GM12878 (cell line): Measurements from ENCODE around the gene RBMS3. TPM values are rescaled to one million over a fixed set of nuclear protein-coding genes. Genes with fewer than 3 reads are reported as not detected.
"Not testable (repeated sequence)": the region's sequence is repeated elsewhere in the genome, so short reads cannot be mapped to it uniquely, and the experiment has no call there.

Source experiments
- ATAC-seq: fragments of 200-7000 bp; cut with Tn5 transposase; 3 replicates; pipeline ENCODE4 v1.9.1; 2020; ENCODE audit warnings: mild to moderate bottlenecking, moderate library complexity
- BruUV-seq: library from RNA; stranded (reverse); fragments of 400-500 nt; replicated peaks from 2 replicates; lab custom pipeline; 2021; lab: Mats Ljungman, UMichigan
- CTCF ChIA-PET: fragments of 300-600 bp; sonication (Branson Sonifier 250); formaldehyde crosslinking; extraction: SDS; loops from one replicate; lab custom pipeline; 2021; ENCODE audit warnings: inconsistent platforms; lab: Yijun Ruan, JAX
- POLR2A ChIA-PET: fragments of 350-600 bp; formaldehyde crosslinking; extraction: SDS; loops from one replicate; lab custom pipeline; 2021; ENCODE audit warnings: inconsistent platforms; lab: Charles Lee
- RAD21 ChIA-PET: fragments of 300-600 bp; sonication (Branson Sonifier 250); formaldehyde crosslinking; loops from one replicate; lab custom pipeline; 2023; ENCODE audit warnings: antibody characterized with exemption; ENCODE audit not compliant: unreplicated experiment; lab: Charles Lee
- SMC1A ChIA-PET: fragments of 300-600 bp; sonication (Branson Sonifier 250); formaldehyde crosslinking; loops from one replicate; lab custom pipeline; 2023; ENCODE audit not compliant: unreplicated experiment, uncharacterized antibody; lab: Charles Lee
- DNase-seq: peaks from one replicate; pipeline ENCODE4 v3.0.0-alpha.2; 2011; ENCODE audit warnings: low read depth, low spot score
- FAIRE-seq: peaks from 3 replicates; lab custom pipeline; 2011; peaks lifted over from hg19 to GRCh38; lab: Jason Lieb, UNC
- H2AFZ ChIP-seq: 2 replicates; pipeline ENCODE4 v1.6.0; 2011; ENCODE audit warnings: low read depth, low read length, control low read depth; ENCODE audit not compliant: control insufficient read depth
- H3K27ac ChIP-seq: 2 replicates; pipeline ENCODE4 v1.5.1; 2011; ENCODE audit warnings: control low read depth; ENCODE audit not compliant: control insufficient read depth, insufficient read depth
- H3K27me3 ChIP-seq, 2 experiments: replicated peaks in 1 of 2; 2 replicates each; pipeline versions ENCODE4 v1.6.0 to v1.6.1; 2011; ENCODE audit warnings: low read length in 1 of 2; ENCODE audit not compliant: control insufficient read depth in 2 of 2, insufficient read depth in 2 of 2
- H3K36me3 ChIP-seq, 2 experiments: 2 replicates each; pipeline ENCODE4 v1.5.1; 2011; ENCODE audit warnings: low read length in 1 of 2; ENCODE audit not compliant: control insufficient read depth in 2 of 2, insufficient read depth in 2 of 2
- H3K4me1 ChIP-seq: 2 replicates; pipeline ENCODE4 v1.6.1; 2011; ENCODE audit warnings: mild to moderate bottlenecking, low read length, moderate library complexity, mixed read lengths; ENCODE audit not compliant: control insufficient read depth, insufficient read depth
- H3K4me2 ChIP-seq: 2 replicates; pipeline ENCODE4 v1.6.0; 2011; ENCODE audit warnings: control low read depth; ENCODE audit not compliant: control insufficient read depth, insufficient read depth
- H3K4me3 ChIP-seq: fragments of 200-600 bp; sonication (generic); 2 replicates; pipeline ENCODE4 v1.5.1; 2016
- H3K79me2 ChIP-seq: 2 replicates; pipeline ENCODE4 v1.6.0; 2011; ENCODE audit warnings: low read length; ENCODE audit not compliant: control insufficient read depth, insufficient read depth
- H3K9ac ChIP-seq: 2 replicates; pipeline ENCODE4 v1.8.0; 2011; ENCODE audit warnings: low read length, control low read depth, mixed read lengths; ENCODE audit not compliant: control insufficient read depth, insufficient read depth
- H3K9me3 ChIP-seq: replicated peaks from 3 replicates; pipeline ENCODE4 v1.5.1; 2011; ENCODE audit warnings: mild to moderate bottlenecking, low read length; ENCODE audit not compliant: control insufficient read depth, insufficient read depth
- H4K20me1 ChIP-seq: 2 replicates; pipeline ENCODE4 v1.6.0; 2011; ENCODE audit not compliant: control insufficient read depth, insufficient read depth
- CTCF ChIP-seq, 3 experiments: IDR thresholded peaks in 2 of 3; conservative IDR thresholded peaks in 1 of 3; 2 replicates each; pipeline ENCODE4 v1.5.1; 2011; ENCODE audit warnings: low read depth in 3 of 3, low read length in 3 of 3, mild to moderate bottlenecking in 3 of 3, control low read depth in 2 of 3, moderate library complexity in 2 of 3, inconsistent platforms in 1 of 3, mixed read lengths in 1 of 3; ENCODE audit not compliant: control insufficient read depth in 2 of 3, insufficient read depth in 1 of 3; ENCODE audit errors: extremely low read depth in 1 of 3
- SMARCA5 ChIP-seq: fragments of 450-650 bp; IDR thresholded peaks from 2 replicates; pipeline ENCODE4 v1.6.1; 2017; ENCODE audit warnings: mild to moderate bottlenecking
- WGBS: methylation state at CpG from one replicate; pipeline ENCODE4 v1.1.6; 2016; ENCODE audit warnings: low lambda C conversion rate; ENCODE audit not compliant: insufficient replicate concordance, insufficient coverage; ENCODE audit errors: missing lambda C conversion rate; 5-methylcytosine and 5-hydroxymethylcytosine counted together
- in situ Hi-C: fragments of 300-500 bp; cut with MboI; formaldehyde crosslinking; loops from 9 replicates; pipeline ENCODE4 v1.14.3; 2018; ENCODE audit warnings: mixed read lengths
- intact Hi-C: fragments of 100-400 bp; cut with micrococcal nuclease; formaldehyde crosslinking; loops from one replicate; pipeline ENCODE4 v1.14.2; 2022; ENCODE audit not compliant: unreplicated experiment
- polyA plus RNA-seq, 11 experiments: library from polyadenylated mRNA; depleted of rRNA in 4 of 11; unstranded in 6 of 11; stranded (reverse) in 5 of 11; fragments of >200 nt; fragmentation: Nextera tagmentation in 4 of 11; fragmentation: Illumina TruSeq in 1 of 11; extraction: Ambion mirVana in 4 of 11; extraction: Trizol in 1 of 11; gene quantifications; 1 replicate in 1 of 11; 2 replicates in 10 of 11; pipeline versions ENCODE4 v1.2.1 to v1.2.3, GENCODE V29; 2011 to 2016; ENCODE audit warnings: inconsistent platforms in 2 of 11, missing spikeins in 2 of 11, low read depth in 1 of 11
- small RNA-seq: library from RNA; depleted of rRNA; stranded (forward); fragments of <200 nt; gene quantifications from one replicate; pipeline ENCODE3, GENCODE V24; 2014
- total RNA-seq, 4 experiments: library from RNA; depleted of rRNA in 3 of 4; stranded (reverse); fragments of >200 nt in 3 of 4; fragmentation: Illumina TruSeq in 1 of 4; extraction: Trizol in 1 of 4; gene quantifications; 2 replicates each; pipeline versions ENCODE4 v1.2.1 to v1.2.3, GENCODE V29; 2013 to 2021

The RBMS3 gene
- total and polyA plus RNA-seq, 10 of the 15 experiments (the other 5 are each of a cell fraction or from before 2014, with no cell fraction given): 0.79 to 4.7 (median 3.1) TPM

GRCh38 chr3:30050116-30050515, 769.2 kb downstream of the RBMS3 start:
- intact Hi-C loops, H3K27ac ChIP-seq, FAIRE-seq, H3K79me2 ChIP-seq, BruUV-seq, H3K36me3 ChIP-seq, H3K4me3 ChIP-seq, SMC1A ChIA-PET, H3K4me1 ChIP-seq, H3K4me2 ChIP-seq, H3K9ac ChIP-seq, ATAC-seq, RAD21 ChIA-PET, in situ Hi-C loops, H3K9me3 ChIP-seq, H2AFZ ChIP-seq, POLR2A ChIA-PET, H3K27me3 ChIP-seq, DNase-seq, H4K20me1 ChIP-seq: not testable (repeated sequence)
- 17% methylated on average over 9 of the region's 9 CpGs for WGBS
- CTCF ChIA-PET: interaction anchor here (1.4 to 1.9 kb wide), 3 partner anchors 8 to 643 kb away, joined by 3 to 5 read pairs (median 4); no protein-coding TSS in a partner anchor

- TF ChIP-seq CTCF (IDR thresholded peaks at IDR 0.05 in 2 of 3, conservative IDR thresholded peaks at IDR 0.05 in 1 of 3; ENCODE audit: control insufficient read depth in 2 of 3, extremely low read depth in 1 of 3, insufficient read depth in 1 of 3, low read depth in 3 of 3, low read length in 3 of 3): no peak
- no peak for TF ChIP-seq SMARCA5
- ChIA-PET POLR2A (no interaction called here), RAD21 (no interaction called here), SMC1A (no interaction called here), CTCF (no interaction called here)
- in situ Hi-C loops: no loop called here
- no TSS peak for BruUV-seq
- Histone ChIP-seq H2AFZ (no peak overlapping the region), H3K79me2 (no peaks in the 10 kb centered on the region), H3K9me3 (no peaks in the 10 kb centered on the region), H3K4me2 (no peak overlapping the region), H3K27me3 (no peaks in the 10 kb centered on the region), H3K4me1 (no peaks in the 10 kb centered on the region), H4K20me1 (no peaks in the 10 kb centered on the region), H3K4me3 (no peak overlapping the region), H3K27ac (no peak overlapping the region), H3K9ac (no peak overlapping the region), H3K36me3 (no peaks in the 10 kb centered on the region)
- DNase-seq: no peak
- no peak for FAIRE-seq
- intact Hi-C loops: no loop called here
- ATAC-seq: no peak
Measured at GRCh38 chr3:30059240-30059639, 778.4 kb downstream of the RBMS3 start.

Small RNAs within 50 kb of the gene (small RNA-seq; reads per million reads assigned to genes)
- gene MTND4LP9: not detected
